Keratinocyte (primary cell): ENCODE measurements around the gene BOC. TPM values are rescaled to one million over a fixed set of nuclear protein-coding genes. Genes with fewer than 3 reads are reported as not detected.

Experiments
- DNase-seq: peaks from one replicate; pipeline ENCODE4 v3.0.0-alpha.2; 2011; ENCODE audit warnings: low read depth, missing footprints, low spot score
- FAIRE-seq: peaks from 2 replicates; lab custom pipeline; 2011; peaks lifted over from hg19 to GRCh38; lab: Jason Lieb, UNC
- H2AFZ ChIP-seq: 2 replicates; pipeline ENCODE4 v1.6.0; 2012; ENCODE audit warnings: low read length, control low read depth, inconsistent platforms; ENCODE audit not compliant: control insufficient read depth
- H3K27ac ChIP-seq: 2 replicates; pipeline ENCODE4 v1.5.1; 2011; ENCODE audit warnings: low read length; ENCODE audit not compliant: control insufficient read depth, insufficient read depth
- H3K27me3 ChIP-seq: 3 replicates; pipeline ENCODE4 v1.6.0; 2011; ENCODE audit warnings: low read length; ENCODE audit not compliant: control insufficient read depth, insufficient read depth; ENCODE audit errors: extremely low read depth
- H3K36me3 ChIP-seq, 2 experiments: 2 replicates in 1 of 2; 3 replicates in 1 of 2; pipeline ENCODE4 v1.5.1; 2011; ENCODE audit warnings: low read length in 2 of 2, mild to moderate bottlenecking in 1 of 2; ENCODE audit not compliant: control insufficient read depth in 2 of 2, insufficient read depth in 2 of 2; ENCODE audit errors: extremely low read depth in 1 of 2
- H3K4me1 ChIP-seq: 3 replicates; pipeline ENCODE4 v1.5.1; 2011; ENCODE audit warnings: low read length; ENCODE audit not compliant: control insufficient read depth, insufficient read depth; ENCODE audit errors: extremely low read depth
- H3K4me2 ChIP-seq: 3 replicates; pipeline ENCODE4 v1.6.0; 2011; ENCODE audit warnings: low read depth, low read length; ENCODE audit not compliant: control insufficient read depth, insufficient read depth; ENCODE audit errors: extremely low read depth
- H3K4me3 ChIP-seq, 3 experiments: fragments of 200-600 bp in 1 of 3; sonication (generic) in 1 of 3; 2 replicates in 2 of 3; 3 replicates in 1 of 3; pipeline ENCODE4 v1.5.1; 2011 to 2016; ENCODE audit warnings: low read length in 3 of 3, mild to moderate bottlenecking in 3 of 3, control low read depth in 2 of 3, inconsistent platforms in 1 of 3, low read depth in 1 of 3, mixed read lengths in 1 of 3, mixed run types in 1 of 3, moderate library complexity in 1 of 3; ENCODE audit not compliant: control insufficient read depth in 2 of 3, insufficient read depth in 2 of 3; ENCODE audit errors: extremely low read depth in 1 of 3
- H3K79me2 ChIP-seq: 2 replicates; pipeline ENCODE4 v1.6.0; 2012; ENCODE audit warnings: low read length; ENCODE audit not compliant: control insufficient read depth, insufficient read depth
- H3K9ac ChIP-seq: 3 replicates; pipeline ENCODE4 v1.6.0; 2011; ENCODE audit warnings: low read length; ENCODE audit not compliant: control insufficient read depth, insufficient read depth; ENCODE audit errors: extremely low read depth
- H3K9me1 ChIP-seq: 3 replicates; pipeline ENCODE4 v1.6.0; 2011; ENCODE audit warnings: low read length; ENCODE audit not compliant: control insufficient read depth, insufficient read depth; ENCODE audit errors: extremely low read depth
- H3K9me3 ChIP-seq: 2 replicates; pipeline ENCODE4 v1.5.1; 2012; ENCODE audit warnings: low read depth, low read length; ENCODE audit not compliant: control insufficient read depth
- H4K20me1 ChIP-seq: 3 replicates; pipeline ENCODE4 v1.6.0; 2011; ENCODE audit warnings: low read length; ENCODE audit not compliant: control insufficient read depth, insufficient read depth; ENCODE audit errors: extremely low read depth
- EZH2 ChIP-seq: IDR thresholded peaks from one replicate; pipeline ENCODE4 v1.6.1; 2012; ENCODE audit warnings: inconsistent platforms, mild to moderate bottlenecking, low read length, moderate library complexity
- dilution Hi-C: fragments of 300-500 bp; cut with MboI; formaldehyde crosslinking; loops from one replicate; pipeline ENCODE4 v1.7.0; 2020; ENCODE audit warnings: low sequenced_read_pairs; ENCODE audit not compliant: extremely low pct_ligation_motif_present
- polyA plus RNA-seq, 5 experiments: library from polyadenylated mRNA; depleted of rRNA in 3 of 5; stranded (reverse) in 3 of 5; stranded (forward) in 1 of 5; unstranded in 1 of 5; fragments of >200 nt; gene quantifications; 1 replicate in 1 of 5; 2 replicates in 3 of 5; 3 replicates in 1 of 5; pipeline versions ENCODE4 v1.2.1 to v1.2.3, GENCODE V29; 2011 to 2012; ENCODE audit warnings: missing spikeins in 2 of 5, low read depth in 1 of 5, low replicate concordance in 1 of 5
- TF ChIP-seq, protein P1 (sequence below), 3 experiments: IDR thresholded peaks in 1 of 3; conservative IDR thresholded peaks in 1 of 3; optimal IDR thresholded peaks in 1 of 3; 2 replicates in 2 of 3; 3 replicates in 1 of 3; pipeline versions ENCODE3 to v1.5.1; 2011; ENCODE audit warnings: low read length in 3 of 3, mild to moderate bottlenecking in 3 of 3, moderate library complexity in 2 of 3, control low read depth in 1 of 3, inconsistent platforms in 1 of 3; ENCODE audit not compliant: insufficient read depth in 2 of 3; ENCODE audit errors: extremely low read depth in 1 of 3

BOC gene
- polyA plus RNA-seq, 1 donor (not counting 4 experiments of a cell fraction or from before 2014, with no cell fraction given), result 11.2 TPM

GRCh38 chr3:113258361-113258760 is 47.0 kb downstream of the BOC start:
- FAIRE-seq (no peak), DNase-seq (no peak)
- Histone ChIP-seq H3K4me1 (peaks cover 14% of the 10 kb centered on the region), H2AFZ (no peak overlapping the region), H3K79me2 (no peaks in the 10 kb centered on the region), H3K27me3 (no peaks in the 10 kb centered on the region), H3K9me3 (peaks cover 2% of the 10 kb centered on the region), H3K9me1 (no peaks in the 10 kb centered on the region), H3K27ac (no peak overlapping the region), H3K36me3 (no peaks in the 10 kb centered on the region), H3K9ac (no peak overlapping the region), H3K4me3 (no peak overlapping the region), H4K20me1 (no peaks in the 10 kb centered on the region), H3K4me2 (no peak overlapping the region)
- dilution Hi-C loops, result no loop called here
- TF ChIP-seq, protein P1, sequence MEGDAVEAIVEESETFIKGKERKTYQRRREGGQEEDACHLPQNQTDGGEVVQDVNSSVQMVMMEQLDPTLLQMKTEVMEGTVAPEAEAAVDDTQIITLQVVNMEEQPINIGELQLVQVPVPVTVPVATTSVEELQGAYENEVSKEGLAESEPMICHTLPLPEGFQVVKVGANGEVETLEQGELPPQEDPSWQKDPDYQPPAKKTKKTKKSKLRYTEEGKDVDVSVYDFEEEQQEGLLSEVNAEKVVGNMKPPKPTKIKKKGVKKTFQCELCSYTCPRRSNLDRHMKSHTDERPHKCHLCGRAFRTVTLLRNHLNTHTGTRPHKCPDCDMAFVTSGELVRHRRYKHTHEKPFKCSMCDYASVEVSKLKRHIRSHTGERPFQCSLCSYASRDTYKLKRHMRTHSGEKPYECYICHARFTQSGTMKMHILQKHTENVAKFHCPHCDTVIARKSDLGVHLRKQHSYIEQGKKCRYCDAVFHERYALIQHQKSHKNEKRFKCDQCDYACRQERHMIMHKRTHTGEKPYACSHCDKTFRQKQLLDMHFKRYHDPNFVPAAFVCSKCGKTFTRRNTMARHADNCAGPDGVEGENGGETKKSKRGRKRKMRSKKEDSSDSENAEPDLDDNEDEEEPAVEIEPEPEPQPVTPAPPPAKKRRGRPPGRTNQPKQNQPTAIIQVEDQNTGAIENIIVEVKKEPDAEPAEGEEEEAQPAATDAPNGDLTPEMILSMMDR (optimal IDR thresholded peaks at IDR 0.05 in 1 of 3, IDR thresholded peaks at IDR 0.05 in 1 of 3, conservative IDR thresholded peaks at IDR 0.05 in 1 of 3; ENCODE audit: extremely low read depth in 1 of 3, insufficient read depth in 2 of 3, low read length in 3 of 3), result no peak
- no peak for TF ChIP-seq EZH2

DNA sequence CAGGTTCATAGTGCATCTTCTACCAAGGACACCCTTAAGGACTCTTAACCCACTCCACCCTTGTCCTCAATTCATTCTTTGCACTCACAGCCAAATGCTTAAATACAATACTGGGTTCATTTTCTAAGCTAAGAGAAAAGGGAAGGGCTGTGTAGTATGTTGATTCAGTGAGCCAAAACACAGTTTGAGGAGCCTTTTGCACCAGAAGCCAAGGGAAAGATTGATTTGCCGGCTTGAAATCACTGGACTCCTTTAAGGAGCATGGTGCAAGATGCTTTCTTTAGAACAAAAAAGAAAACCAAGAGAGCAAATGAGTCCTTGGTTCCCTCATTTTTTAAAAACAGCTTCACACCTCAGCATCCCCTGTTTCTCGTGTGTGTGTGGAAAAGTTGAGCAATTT is 47.8 kb downstream of the BOC start:
- no peak overlapping the region for H3K27ac ChIP-seq
- H2AFZ ChIP-seq, result no peak overlapping the region
- no peak overlapping the region for H3K4me2 ChIP-seq
- no peak overlapping the region for H3K4me3 ChIP-seq
- dilution Hi-C loops, result no loop called here
- H3K27me3 ChIP-seq, result no peaks in the 10 kb centered on the region
- no peaks in the 10 kb centered on the region for H4K20me1 ChIP-seq
- H3K9ac ChIP-seq, result no peak overlapping the region
- H3K79me2 ChIP-seq, result no peaks in the 10 kb centered on the region
- no peaks in the 10 kb centered on the region for H3K36me3 ChIP-seq
- TF ChIP-seq EZH2, result no peak
- TF ChIP-seq, protein P1 (optimal IDR thresholded peaks at IDR 0.05 in 1 of 3, IDR thresholded peaks at IDR 0.05 in 1 of 3, conservative IDR thresholded peaks at IDR 0.05 in 1 of 3; ENCODE audit: extremely low read depth in 1 of 3, insufficient read depth in 2 of 3, low read length in 3 of 3), result no peak
- DNase-seq, result no peak
- H3K9me1 ChIP-seq, result no peaks in the 10 kb centered on the region
- peaks cover 2% of the 10 kb centered on the region for H3K9me3 ChIP-seq
- no peak for FAIRE-seq
- peaks cover 17% of the 10 kb centered on the region for H3K4me1 ChIP-seq
